Measurements from ENCODE around the gene CHD2. TPM values are rescaled to one million over a fixed set of nuclear protein-coding genes. Genes with fewer than 3 reads are reported as not detected.
"Not testable (repeated sequence)": the region's sequence is repeated elsewhere in the genome, so short reads cannot be mapped to it uniquely, and the experiment has no call there.

CHD2 gene
- total RNA-seq, 1 donor from 2014 or later, result 57.2 TPM

DNA sequence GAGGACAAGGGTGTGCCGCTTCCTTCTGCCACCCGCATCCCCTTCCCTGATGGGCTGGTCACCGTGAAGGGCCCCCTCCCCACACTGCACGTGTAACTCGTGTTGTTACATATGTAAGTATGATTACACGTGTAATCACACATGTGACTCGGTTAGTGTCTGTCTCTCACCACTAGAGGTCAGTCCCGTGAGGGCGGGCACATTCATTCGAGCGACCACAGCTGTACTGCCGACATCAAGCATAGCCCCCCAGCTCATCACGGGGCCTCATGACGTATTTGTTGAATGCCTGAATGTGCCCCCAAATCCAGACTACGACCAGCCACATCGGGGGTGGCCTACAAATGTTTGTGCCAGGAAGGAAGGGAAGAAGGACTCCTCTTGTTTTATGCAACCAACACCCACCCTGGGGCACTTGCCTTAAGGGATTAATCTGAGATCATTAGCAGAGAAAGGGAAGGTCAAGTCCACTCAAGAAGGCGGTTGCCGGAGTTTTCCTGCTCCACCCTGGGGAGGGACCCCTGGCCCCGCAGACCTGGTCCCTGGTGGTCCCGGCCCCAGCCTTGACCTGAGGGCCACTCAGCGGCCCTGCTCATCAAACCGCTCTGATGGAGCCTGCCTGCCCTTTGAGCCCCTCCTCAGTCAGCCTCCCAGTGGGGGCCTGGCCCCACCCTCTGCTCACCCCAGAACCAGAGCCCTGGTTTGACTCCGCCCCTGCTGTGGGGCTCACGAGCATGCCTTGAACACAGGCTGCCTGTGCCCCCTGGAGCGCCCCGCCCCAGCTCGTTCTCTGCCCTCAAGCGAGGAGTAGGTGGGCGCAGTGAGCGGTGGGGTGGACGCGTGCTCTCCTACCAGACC lies 136.1 kb downstream of the CHD2 start:
- intact Hi-C loops (cut with micrococcal nuclease), result loop anchor here (5.0 kb wide), 1 partner anchor 36 kb away; no protein-coding TSS in a partner anchor
- ATAC-seq, result no peak
- DNase-seq, result no peak

DNA sequence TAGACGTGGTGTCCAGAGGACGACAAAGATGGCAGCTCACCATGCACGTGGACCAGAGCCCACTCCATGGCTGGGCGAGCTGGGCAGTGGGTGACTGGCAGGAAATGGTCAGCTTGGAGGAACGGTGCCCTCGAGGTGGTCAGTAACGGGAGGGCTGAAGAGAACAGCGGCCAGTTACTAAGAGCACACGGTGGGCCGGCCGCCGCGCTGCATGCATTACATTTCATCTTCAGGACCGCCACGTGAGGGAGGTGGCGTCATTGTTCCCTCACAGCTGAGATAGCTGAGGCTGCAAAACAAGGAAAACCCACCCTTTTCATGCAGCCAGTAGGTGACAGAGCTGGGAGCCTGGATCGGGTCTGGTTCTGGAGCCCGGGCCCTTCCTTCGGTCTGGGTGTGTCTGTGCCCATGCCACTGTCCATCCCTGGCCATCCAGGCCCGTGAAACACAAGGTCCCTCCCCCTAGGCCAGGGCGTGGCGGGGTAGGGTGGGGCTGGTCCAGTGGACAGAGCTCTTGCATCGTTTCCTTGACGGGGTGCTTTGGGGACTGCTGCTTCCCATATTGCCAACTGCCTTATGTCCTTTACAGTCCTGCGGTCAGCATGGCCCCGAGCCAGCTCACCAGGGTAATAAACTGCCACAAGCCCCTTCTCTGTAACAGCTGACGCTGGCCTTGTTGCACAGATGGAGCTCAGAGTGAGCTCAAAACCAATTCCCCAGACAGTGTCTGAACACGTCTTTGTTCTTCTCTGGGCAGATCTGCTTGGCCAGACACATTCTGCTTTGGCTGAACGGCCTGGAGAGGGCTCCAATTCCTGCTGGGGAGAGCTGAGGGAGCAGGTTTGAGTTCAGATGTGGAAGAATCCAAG lies 137.1 kb downstream of the CHD2 start:
- DNase-seq, result peak; percentile 83
- intact Hi-C loops (cut with micrococcal nuclease), result loop anchor here (5.0 kb wide), 1 partner anchor 35 kb away; no protein-coding TSS in a partner anchor
- peak; percentile 92 for ATAC-seq

GRCh38 chr15:93037820-93038705 lies 137.9 kb downstream of the CHD2 start:
- intact Hi-C loops (cut with micrococcal nuclease), result loop anchor here (5.0 kb wide), 1 partner anchor 34 kb away; no protein-coding TSS in a partner anchor
- DNase-seq, result no peak
- ATAC-seq, result no peak

GRCh38 chr15:93039562-93040287 lies 139.6 kb downstream of the CHD2 start:
- intact Hi-C loops (cut with micrococcal nuclease), result loop anchor here (5.0 kb wide), 1 partner anchor 33 kb away; no protein-coding TSS in a partner anchor
- ATAC-seq, DNase-seq: not testable (repeated sequence)

DNA sequence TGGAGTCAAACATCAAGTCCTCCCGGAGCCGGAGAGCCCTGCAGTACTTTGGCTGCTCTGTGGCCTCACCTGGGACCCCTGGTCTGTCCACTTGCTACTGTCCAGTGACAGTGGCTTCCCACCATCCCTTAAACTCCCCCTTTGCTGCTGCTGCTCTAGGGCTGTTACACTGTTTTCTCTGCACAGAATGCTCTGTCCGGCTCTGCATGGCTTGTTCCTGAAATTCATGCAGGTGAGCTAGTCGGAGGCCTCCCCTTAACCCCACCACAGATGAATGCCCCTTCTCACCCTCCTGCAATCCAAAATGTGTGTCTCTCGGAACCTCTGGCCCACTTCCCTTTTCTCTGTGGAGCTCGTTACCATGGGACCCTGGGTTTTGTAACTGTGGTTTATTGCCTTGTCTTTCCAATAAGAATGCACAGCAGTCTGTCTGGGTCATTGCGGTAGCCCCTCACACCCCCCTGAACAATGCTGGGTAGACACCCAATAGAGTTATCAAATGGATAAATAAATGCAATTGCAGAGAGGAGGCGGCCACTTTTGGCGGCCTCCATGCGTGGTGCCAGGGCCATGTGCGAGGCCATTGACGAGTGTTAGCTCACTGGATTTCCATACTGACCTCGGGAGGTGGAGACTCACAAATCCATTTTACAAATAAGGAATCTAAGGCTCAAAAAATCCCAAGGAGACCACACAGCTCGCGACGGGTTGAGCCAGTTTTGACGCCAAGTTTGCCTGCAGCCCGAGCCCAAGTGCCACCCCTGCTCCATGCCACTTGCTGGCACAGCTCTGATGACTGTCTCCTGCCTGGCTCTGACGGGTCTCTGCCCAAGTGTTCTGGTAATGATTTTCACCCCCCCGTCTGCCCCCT lies 140.4 kb downstream of the CHD2 start:
- intact Hi-C loops (cut with micrococcal nuclease), result no loop called here
- no peak for DNase-seq
- no peak for ATAC-seq

- ATAC-seq, result no peak
- no peak for DNase-seq
- intact Hi-C loops (cut with micrococcal nuclease), result no loop called here
Observed at GRCh38 chr15:93041159-93041547, 141.0 kb downstream of the CHD2 start.

- intact Hi-C loops (cut with micrococcal nuclease), result no loop called here
- ATAC-seq, result no peak
- DNase-seq, result no peak
Observed at GRCh38 chr15:93042211-93042610, 142.1 kb downstream of the CHD2 start.

GRCh38 chr15:93042691-93043378 lies 142.7 kb downstream of the CHD2 start:
- ATAC-seq (no peak), DNase-seq (no peak)
- intact Hi-C loops (cut with micrococcal nuclease), result no loop called here

GRCh38 chr15:93043621-93044300 lies 143.6 kb downstream of the CHD2 start:
- ATAC-seq (no peak), DNase-seq (no peak)
- intact Hi-C loops (cut with micrococcal nuclease), result no loop called here

GRCh38 chr15:93044301-93045190 lies 144.4 kb downstream of the CHD2 start:
- ATAC-seq (no peak), DNase-seq (no peak)
- intact Hi-C loops (cut with micrococcal nuclease), result no loop called here

- ATAC-seq (no peak), DNase-seq (no peak)
- intact Hi-C loops (cut with micrococcal nuclease), result no loop called here
Observed at GRCh38 chr15:93045191-93045785, 145.2 kb downstream of the CHD2 start.

DNA sequence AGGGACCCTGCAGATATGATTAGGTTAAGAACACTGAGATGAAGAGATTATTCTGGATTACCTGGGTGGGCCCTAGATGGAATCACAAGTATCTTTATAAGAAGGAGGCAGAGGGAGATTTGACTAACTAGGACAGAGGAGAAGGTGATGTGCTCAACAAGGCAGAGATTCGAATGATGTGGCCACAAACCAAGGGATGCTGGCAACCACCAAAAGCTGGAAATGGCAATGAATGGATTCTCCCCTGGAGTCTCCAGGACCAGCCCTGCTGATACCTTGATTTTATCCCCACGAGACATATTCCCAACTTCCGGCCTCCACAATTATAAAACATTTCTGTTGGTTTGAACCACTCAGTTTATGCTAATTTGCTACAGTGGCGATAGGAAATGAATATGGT lies 146.0 kb downstream of the CHD2 start:
- DNase-seq, result no peak
- intact Hi-C loops (cut with micrococcal nuclease), result no loop called here
- no peak for ATAC-seq

DNA sequence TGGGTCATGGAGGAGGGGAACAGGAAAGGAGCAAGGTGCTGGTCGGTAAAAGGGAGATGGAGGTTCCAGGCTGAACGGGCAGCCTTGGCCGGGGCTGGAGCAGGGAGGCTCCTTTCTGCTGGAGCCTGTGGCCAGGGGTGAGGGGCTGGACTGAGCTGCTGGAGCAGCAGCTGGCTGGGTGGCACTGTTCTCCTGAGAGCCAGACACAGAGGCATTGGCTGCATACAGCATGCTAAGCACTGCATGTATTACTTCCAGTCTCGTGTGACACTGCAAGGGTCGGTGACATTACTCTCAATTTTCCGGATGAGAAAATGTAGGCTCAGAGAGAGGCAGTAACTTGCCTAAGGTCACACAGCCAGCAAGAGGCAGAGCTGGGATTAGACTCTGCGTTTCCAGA lies 146.6 kb downstream of the CHD2 start:
- intact Hi-C loops (cut with micrococcal nuclease), result no loop called here
- DNase-seq, result peak; percentile 5
- no peak for ATAC-seq

DNA sequence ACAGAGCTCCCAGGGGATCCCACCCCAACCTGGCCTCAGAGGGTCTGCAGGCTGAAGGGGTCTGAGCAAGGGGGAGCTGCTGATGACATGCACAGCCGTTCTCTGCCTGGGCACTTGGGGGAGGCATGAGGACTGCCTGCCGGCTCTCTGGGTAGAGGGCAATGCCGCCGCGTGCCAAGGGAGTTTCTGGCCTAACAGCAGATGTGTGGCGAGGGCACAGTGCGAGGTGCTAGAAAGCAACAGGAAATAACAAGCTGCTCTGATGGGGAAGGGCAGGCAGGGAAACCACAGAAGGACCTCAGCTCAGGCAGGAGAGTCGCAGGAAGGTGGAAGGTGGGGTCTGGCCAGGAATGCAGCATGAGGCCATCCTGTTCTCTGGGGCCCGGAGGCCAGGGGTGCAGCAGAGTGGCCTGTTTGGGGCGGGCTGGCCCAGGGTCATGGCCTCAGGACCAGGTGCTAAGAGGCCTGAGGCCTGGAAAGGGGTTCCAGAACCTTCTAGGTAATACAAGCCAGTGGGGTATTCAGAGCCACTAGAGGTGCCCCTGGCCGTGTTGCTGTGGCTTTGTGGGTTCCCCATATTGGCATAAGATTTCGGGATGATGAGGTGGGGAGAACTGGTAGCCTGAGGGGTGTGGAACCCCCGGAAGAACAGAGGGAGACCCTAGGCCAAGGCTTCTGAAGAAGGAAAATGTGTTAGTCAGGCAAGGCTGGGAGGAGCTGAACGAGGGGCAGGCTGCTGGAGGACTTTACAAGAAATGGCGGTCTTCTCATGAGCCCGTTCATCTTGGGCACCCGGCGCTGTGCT lies 147.7 kb downstream of the CHD2 start:
- ATAC-seq (no peak), DNase-seq (peak; percentile 13)
- intact Hi-C loops (cut with micrococcal nuclease), result no loop called here
